GM12872 (cell line): Measurements from ENCODE around the gene TIMP2.

Experiments used
- CTCF ChIP-seq: IDR thresholded peaks from 3 replicates; pipeline ENCODE4 v1.5.1; 2011; ENCODE audit warnings: low read depth, mild to moderate bottlenecking, low read length, moderate library complexity; ENCODE audit not compliant: insufficient read depth

The TIMP2 gene

DNA sequence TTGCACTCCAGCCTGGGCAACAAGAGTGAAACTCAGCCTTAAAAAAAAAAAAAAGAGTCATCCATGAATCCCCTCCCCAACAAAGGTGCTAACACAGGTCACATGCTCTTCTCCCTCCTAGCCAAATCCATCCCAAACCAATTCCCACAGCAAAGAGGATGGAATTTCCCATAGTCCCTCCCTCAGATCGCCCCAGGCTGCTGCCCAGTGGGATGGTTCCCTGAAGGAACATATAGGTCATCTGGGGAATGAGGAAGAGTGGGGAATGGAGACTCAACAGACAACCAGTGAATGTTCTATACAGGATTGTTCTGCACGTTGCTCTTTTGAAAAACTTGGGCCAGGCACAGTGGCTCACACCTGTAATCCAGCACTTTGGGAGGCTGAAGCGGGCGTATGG is 36.4 kb upstream of the TIMP2 start:
- TF ChIP-seq CTCF: no peak

GRCh38 chr17:78960928-78961327 is 35.7 kb upstream of the TIMP2 start:
- no peak for TF ChIP-seq CTCF

DNA sequence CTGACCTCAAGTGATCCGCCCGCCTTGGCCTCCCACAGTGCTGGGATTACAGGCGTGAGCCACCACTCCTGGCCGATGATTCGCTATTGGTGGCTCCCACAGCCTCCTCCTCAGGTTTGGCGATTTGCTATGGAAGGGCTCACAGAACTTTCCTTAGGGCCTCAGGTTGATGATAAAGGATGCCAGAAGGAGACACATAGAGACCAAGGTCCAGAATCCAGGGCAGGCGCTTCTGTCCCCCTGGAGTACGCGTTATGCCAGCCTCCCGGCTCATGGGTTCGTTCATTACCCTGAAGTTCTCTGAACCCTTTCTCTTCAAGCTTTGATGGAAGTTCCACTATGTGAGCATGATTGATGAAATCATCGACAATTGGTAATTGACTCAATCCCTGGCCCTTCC is 34.6 kb upstream of the TIMP2 start:
- TF ChIP-seq CTCF: no peak

DNA sequence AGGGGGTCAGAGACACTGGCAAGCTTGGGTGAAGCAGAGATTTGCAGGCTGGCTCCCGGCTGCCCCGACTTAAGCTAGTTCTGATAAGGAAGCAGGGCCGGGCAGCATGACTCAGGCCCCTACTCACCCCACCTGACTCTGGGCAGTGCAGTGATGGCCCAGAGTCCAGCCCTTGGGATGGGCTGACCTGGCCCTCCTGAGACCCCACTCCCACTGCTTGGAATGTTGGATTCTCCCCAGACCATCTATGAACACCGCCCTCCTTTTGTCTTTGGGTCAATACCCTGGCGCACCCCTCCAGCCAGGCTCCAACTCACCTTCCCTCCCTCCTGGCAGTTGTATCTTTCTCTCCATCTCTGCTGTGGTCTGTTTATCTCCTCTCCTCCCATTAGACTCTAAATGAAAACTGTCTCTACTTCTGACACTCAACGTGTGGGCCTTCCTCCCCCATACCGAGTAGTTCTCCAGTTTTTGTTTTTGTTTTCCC is 33.5 kb upstream of the TIMP2 start:
- no peak for TF ChIP-seq CTCF

GRCh38 chr17:78957128-78957527 is 31.9 kb upstream of the TIMP2 start:
- TF ChIP-seq CTCF: no peak

DNA sequence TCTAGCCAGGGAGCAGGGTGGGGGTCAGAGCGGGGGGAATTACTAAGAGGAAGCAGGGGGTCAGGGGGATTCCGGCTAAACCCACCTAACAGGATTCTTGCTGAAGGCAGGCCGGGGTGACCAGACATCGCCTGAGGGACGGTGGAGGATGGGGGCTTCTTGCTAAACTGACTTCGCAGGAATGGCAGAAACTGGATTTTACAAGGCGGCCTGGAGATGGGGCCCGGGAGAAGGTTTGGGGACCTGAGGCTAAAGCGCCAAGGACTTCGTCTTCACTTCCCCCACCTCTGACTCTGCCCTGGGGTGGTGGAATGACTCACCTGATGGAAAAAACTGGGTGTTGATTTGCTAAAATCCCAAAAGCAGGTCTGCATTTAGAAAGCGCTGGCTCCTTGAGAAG is 31.1 kb upstream of the TIMP2 start:
- no peak for TF ChIP-seq CTCF

DNA sequence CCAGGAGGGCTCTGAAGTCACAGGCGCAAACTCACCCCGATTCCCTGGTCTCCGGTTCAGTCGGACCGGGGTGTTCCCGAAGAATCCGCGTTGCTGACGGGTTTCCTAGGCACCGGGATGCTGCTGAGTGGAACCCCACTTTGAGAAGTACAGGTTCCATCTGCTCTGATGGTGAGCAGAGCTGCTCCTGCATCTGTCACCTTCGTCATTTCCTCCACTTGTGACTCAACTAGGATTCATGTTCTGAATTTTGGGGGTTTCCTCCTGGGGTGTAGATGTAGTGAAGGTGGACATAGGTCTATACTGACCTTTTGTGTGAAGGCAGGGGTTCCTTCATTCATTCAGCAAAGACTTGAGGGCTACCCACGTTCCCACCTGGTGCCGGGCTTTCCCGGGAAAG is 29.5 kb upstream of the TIMP2 start:
- TF ChIP-seq CTCF: no peak
